Thyroid gland (tissue), 4 donors: ENCODE results near the gene ECD.

ENCODE experiments used
- POLR2A ChIP-seq, 2 donors: fragments of 450-650 bp; IDR thresholded peaks; one replicate each; pipeline ENCODE4 v1.6.1; 2017; ENCODE audit warnings: antibody characterized with exemption in 2 of 2, mild to moderate bottlenecking in 2 of 2, moderate library complexity in 1 of 2
- TF ChIP-seq, protein P1 (sequence below), 6 experiments: fragments of 200-600 bp in 3 of 6; fragments of 450-650 bp in 3 of 6; sonication (generic) in 3 of 6; IDR thresholded peaks; one replicate each; pipeline ENCODE4 v1.5.1; 2016 to 2019; ENCODE audit warnings: antibody characterized with exemption in 6 of 6, mild to moderate bottlenecking in 2 of 6, inconsistent platforms in 1 of 6, moderate library complexity in 1 of 6

DNA sequence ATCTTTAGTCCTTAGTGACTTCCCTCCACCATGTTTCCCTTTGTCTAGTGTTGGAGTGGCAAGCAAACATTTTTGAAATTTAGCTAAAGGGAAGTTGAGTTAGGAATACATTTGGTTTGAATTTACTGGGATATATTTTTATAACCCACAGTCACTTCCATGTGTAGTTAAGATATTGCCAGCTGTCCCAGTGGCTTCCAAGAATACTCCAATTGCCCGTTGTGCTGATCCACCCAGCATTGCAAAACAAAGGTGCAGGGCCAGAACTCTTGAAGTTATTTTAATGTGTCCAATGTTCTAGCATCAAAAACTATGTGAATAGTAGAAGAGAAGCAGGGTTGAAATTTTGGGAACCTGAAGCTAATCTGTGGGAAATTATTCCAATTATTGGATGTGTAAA, 68.7 kb downstream of the ECD start:
- TF ChIP-seq, protein P1, sequence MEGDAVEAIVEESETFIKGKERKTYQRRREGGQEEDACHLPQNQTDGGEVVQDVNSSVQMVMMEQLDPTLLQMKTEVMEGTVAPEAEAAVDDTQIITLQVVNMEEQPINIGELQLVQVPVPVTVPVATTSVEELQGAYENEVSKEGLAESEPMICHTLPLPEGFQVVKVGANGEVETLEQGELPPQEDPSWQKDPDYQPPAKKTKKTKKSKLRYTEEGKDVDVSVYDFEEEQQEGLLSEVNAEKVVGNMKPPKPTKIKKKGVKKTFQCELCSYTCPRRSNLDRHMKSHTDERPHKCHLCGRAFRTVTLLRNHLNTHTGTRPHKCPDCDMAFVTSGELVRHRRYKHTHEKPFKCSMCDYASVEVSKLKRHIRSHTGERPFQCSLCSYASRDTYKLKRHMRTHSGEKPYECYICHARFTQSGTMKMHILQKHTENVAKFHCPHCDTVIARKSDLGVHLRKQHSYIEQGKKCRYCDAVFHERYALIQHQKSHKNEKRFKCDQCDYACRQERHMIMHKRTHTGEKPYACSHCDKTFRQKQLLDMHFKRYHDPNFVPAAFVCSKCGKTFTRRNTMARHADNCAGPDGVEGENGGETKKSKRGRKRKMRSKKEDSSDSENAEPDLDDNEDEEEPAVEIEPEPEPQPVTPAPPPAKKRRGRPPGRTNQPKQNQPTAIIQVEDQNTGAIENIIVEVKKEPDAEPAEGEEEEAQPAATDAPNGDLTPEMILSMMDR (IDR thresholded peaks at IDR 0.05), result no peak
- TF ChIP-seq POLR2A (IDR thresholded peaks at IDR 0.05), result no peak
